ENCODE data around the gene KCNF1. TPM values are rescaled to one million over a fixed set of nuclear protein-coding genes. Genes with fewer than 3 reads are reported as not detected.

Gene KCNF1
- polyA plus RNA-seq, 3 donors = not detected

DNA sequence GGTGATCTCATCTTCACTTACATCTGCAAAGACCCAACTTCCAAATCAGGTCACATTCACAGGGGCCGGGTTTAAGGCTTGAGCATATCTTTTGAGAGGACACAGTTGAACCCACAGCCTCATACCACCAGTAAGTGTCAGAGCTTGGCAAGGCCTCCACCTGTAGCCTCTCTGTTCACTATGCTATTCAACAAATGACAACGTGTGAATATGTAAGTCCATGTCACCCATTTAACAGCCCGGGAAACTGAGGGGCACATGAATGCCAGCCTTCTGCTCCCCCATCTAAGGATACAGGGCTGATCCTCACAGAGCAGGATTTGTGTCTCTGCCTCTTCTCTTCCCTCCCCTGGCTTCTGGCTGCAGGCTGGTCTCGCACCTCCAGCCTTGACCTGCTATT is 3.5 kb upstream of the KCNF1 start:
- Histone ChIP-seq H3K27ac (ENCODE audit: low read depth in 1 of 2, low read length in 2 of 2) (no peak overlapping the region), H4K20me1 (ENCODE audit: insufficient read depth, low read length) (no peaks in the 10 kb centered on the region), H3K27me3 (ENCODE audit: control insufficient read depth in 2 of 2, insufficient read depth in 2 of 2, low read length in 2 of 2) (peaks cover 14 to 35% of the 10 kb centered on the region in 2 donors), H2AFZ (ENCODE audit: insufficient read depth, low read depth, low read length, poor library complexity, severe bottlenecking) (no peak overlapping the region), H3K4me3 (replicated peaks in 1 of 3; ENCODE audit: low read depth in 2 of 3, low read length in 3 of 3) (no peak overlapping the region), H3K79me2 (ENCODE audit: insufficient read depth, low read length) (no peaks in the 10 kb centered on the region), H3K4me1 (ENCODE audit: control insufficient read depth in 1 of 2, insufficient read depth in 2 of 2, low read length in 2 of 2) (no peaks in the 10 kb centered on the region), H3K4me2 (replicated peaks; ENCODE audit: extremely low read depth, low read length, poor library complexity, severe bottlenecking) (no peak overlapping the region), H3K9ac (ENCODE audit: insufficient read depth, low read length, poor library complexity, severe bottlenecking) (no peak overlapping the region), H3K9me3 (replicated peaks in 1 of 2; ENCODE audit: control insufficient read depth in 1 of 2, insufficient read depth in 1 of 2, low read length in 2 of 2) (peaks cover 0 to 3% of the 10 kb centered on the region in 2 donors), H3K36me3 (replicated peaks in 1 of 2; ENCODE audit: control insufficient read depth in 1 of 2, insufficient read depth in 2 of 2, low read length in 2 of 2) (no peaks in the 10 kb centered on the region)
- Mint-ChIP-seq H3K9me3 (peaks cover 0 to 13% (median 5%) of the 10 kb centered on the region in 7 donors), H3K27me3 (ENCODE audit: low read depth in 3 of 3) (peaks cover 30 to 45% (median 40%) of the 10 kb centered on the region in 3 donors), H3K36me3 (peaks cover 0 to 3% of the 10 kb centered on the region in 2 donors), H3K27ac (no peak overlapping the region), H3K4me1 (peaks cover 4% of the 10 kb centered on the region), H3K4me3 (no peak overlapping the region)
- no peak for DNase-seq
- TF ChIP-seq, protein P1, sequence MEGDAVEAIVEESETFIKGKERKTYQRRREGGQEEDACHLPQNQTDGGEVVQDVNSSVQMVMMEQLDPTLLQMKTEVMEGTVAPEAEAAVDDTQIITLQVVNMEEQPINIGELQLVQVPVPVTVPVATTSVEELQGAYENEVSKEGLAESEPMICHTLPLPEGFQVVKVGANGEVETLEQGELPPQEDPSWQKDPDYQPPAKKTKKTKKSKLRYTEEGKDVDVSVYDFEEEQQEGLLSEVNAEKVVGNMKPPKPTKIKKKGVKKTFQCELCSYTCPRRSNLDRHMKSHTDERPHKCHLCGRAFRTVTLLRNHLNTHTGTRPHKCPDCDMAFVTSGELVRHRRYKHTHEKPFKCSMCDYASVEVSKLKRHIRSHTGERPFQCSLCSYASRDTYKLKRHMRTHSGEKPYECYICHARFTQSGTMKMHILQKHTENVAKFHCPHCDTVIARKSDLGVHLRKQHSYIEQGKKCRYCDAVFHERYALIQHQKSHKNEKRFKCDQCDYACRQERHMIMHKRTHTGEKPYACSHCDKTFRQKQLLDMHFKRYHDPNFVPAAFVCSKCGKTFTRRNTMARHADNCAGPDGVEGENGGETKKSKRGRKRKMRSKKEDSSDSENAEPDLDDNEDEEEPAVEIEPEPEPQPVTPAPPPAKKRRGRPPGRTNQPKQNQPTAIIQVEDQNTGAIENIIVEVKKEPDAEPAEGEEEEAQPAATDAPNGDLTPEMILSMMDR (IDR thresholded peaks at IDR 0.05) = no peak
- intact Hi-C loops (cut with micrococcal nuclease) = no loop called here
- 91% methylated on average over 4 of the region's 4 CpGs for WGBS (ENCODE audit: insufficient coverage)

DNA sequence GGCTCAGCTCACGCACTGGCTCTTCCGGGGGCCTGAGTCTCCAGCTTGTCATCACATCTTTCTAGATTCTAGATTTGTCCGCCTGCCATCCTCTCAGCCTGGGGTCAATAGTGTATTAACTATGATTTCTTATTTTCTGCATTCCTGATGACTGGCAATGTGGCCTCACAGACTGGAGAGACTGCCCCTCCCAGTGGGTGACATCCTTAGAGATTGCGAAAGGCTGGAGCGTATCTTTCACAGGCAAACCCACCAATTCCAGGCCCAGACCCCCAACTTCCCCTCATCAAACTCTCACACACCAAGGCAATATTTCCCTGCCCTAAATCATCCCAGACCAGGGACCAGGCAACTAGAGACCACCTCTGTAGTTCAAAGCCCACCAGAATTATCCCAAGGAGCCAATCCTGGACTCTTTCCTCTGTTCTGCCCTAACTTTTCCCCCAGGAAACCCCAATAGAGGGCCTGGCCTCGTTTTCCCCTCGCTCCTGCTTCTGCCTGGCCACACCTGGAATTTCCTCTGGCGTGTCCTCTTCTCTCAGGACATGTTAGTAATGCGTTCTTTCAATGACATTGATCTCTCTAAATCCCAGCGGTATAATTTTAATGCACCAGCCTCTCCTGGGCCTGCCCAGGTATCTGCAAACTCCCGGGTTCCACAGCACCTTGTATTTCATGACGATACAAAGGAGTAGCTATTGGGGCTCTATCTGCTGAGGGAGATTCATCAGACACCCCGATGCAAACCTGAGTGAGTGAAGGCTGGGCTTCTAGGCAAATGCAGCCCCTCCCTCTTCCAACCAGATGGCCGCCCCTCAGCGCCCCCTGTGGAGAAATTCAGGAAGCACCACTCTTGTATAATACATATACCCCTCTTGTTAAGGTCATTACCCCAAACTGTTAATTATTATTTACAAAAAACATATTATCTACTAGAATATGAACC is 2.4 kb upstream of the KCNF1 start:
- peaks cover 0 to 3% of the 10 kb centered on the region in 2 donors for H3K36me3 Mint-ChIP-seq
- H3K9me3 Mint-ChIP-seq = peaks cover 0 to 11% (median 5%) of the 10 kb centered on the region in 7 donors
- Histone ChIP-seq H3K27me3 (ENCODE audit: control insufficient read depth in 2 of 2, insufficient read depth in 2 of 2, low read length in 2 of 2) (peaks cover 14 to 46% of the 10 kb centered on the region in 2 donors), H3K9ac (ENCODE audit: insufficient read depth, low read length, poor library complexity, severe bottlenecking) (no peak overlapping the region), H2AFZ (ENCODE audit: insufficient read depth, low read depth, low read length, poor library complexity, severe bottlenecking) (no peak overlapping the region), H3K4me3 (replicated peaks in 1 of 3; ENCODE audit: low read depth in 2 of 3, low read length in 3 of 3) (no peak overlapping the region), H3K36me3 (replicated peaks in 1 of 2; ENCODE audit: control insufficient read depth in 1 of 2, insufficient read depth in 2 of 2, low read length in 2 of 2) (no peaks in the 10 kb centered on the region), H3K4me2 (replicated peaks; ENCODE audit: extremely low read depth, low read length, poor library complexity, severe bottlenecking) (no peak overlapping the region), H3K27ac (ENCODE audit: low read depth in 1 of 2, low read length in 2 of 2) (no peak overlapping the region), H3K4me1 (ENCODE audit: control insufficient read depth in 1 of 2, insufficient read depth in 2 of 2, low read length in 2 of 2) (no peaks in the 10 kb centered on the region), H4K20me1 (ENCODE audit: insufficient read depth, low read length) (no peaks in the 10 kb centered on the region), H3K79me2 (ENCODE audit: insufficient read depth, low read length) (no peaks in the 10 kb centered on the region), H3K9me3 (replicated peaks in 1 of 2; ENCODE audit: control insufficient read depth in 1 of 2, insufficient read depth in 1 of 2, low read length in 2 of 2) (peaks cover 0 to 3% of the 10 kb centered on the region in 2 donors)
- peak overlapping the region in 1 of 7 donors; percentile 14 for H3K27ac Mint-ChIP-seq
- H3K4me1 Mint-ChIP-seq = peaks cover 4% of the 10 kb centered on the region
- WGBS (ENCODE audit: insufficient coverage) = 75% methylated on average over 8 of the region's 15 CpGs
- intact Hi-C loops (cut with micrococcal nuclease) = no loop called here
- no peak overlapping the region for H3K4me3 Mint-ChIP-seq
- TF ChIP-seq, protein P1 (IDR thresholded peaks at IDR 0.05) = peak; percentile 69
- peaks cover 39 to 56% (median 45%) of the 10 kb centered on the region in 3 donors for H3K27me3 Mint-ChIP-seq (ENCODE audit: low read depth in 3 of 3)
- DNase-seq = no peak

Measured in CD14-positive monocyte (primary cell).